Measurements from ENCODE around the gene CDH23. TPM values are rescaled to one million over a fixed set of nuclear protein-coding genes. Genes with fewer than 3 reads are reported as not detected.

Gene CDH23
- total and polyA plus RNA-seq, 9 of the 15 experiments (the other 6 are each of a cell fraction or from before 2014, with no cell fraction given) = 0.18 to 1.2 (median 0.47) TPM

- Histone ChIP-seq H3K9me1 (ENCODE audit: control insufficient read depth, insufficient read depth, low read length) (no peaks in the 10 kb centered on the region), H3K27ac (ENCODE audit: extremely low read depth, low read depth, low read length) (no peak overlapping the region), H3K79me2 (ENCODE audit: control insufficient read depth, insufficient read depth, low read length) (no peaks in the 10 kb centered on the region), H2AFZ (ENCODE audit: low read depth, low read length) (no peak overlapping the region), H3K27me3 (ENCODE audit: control insufficient read depth in 2 of 2, insufficient read depth in 2 of 2, low read length in 2 of 2) (no peaks in the 10 kb centered on the region), H3K9ac (ENCODE audit: insufficient read depth in 1 of 2, low read depth in 2 of 2, low read length in 2 of 2) (peak overlapping the region in 1 of 2 experiments; percentile 57; a peak in 1 of 4 replicates), H3K9me3 (replicated peaks; ENCODE audit: control insufficient read depth, insufficient read depth, low read depth, low read length) (no peaks in the 10 kb centered on the region), H3K4me1 (replicated peaks in 1 of 2; ENCODE audit: control insufficient read depth in 2 of 2, insufficient read depth in 2 of 2, low read length in 2 of 2) (peaks cover 20% of the 10 kb centered on the region in 2 experiments), H4K20me1 (replicated peaks; ENCODE audit: control insufficient read depth, insufficient read depth, low read length) (peaks cover 6% of the 10 kb centered on the region), H3K4me2 (ENCODE audit: insufficient read depth, low read length) (no peak overlapping the region), H3K36me3 (ENCODE audit: control insufficient read depth, insufficient read depth, low read length) (no peaks in the 10 kb centered on the region), H3K4me3 (no peak overlapping the region)
- no peak for TF ChIP-seq SREBF2 (CRISPR knock-in tag; IDR thresholded peaks at IDR 0.05)
- intact Hi-C loops (cut with micrococcal nuclease) = no loop called here
- 42% methylated on average over 14 of the region's 14 CpGs for WGBS (ENCODE audit: insufficient coverage, low coverage, missing lambda C conversion rate)
- BruUV-seq (replicated peaks) = no TSS peak
- ATAC-seq (no peak), DNase-seq (ENCODE audit: extremely low read depth in 1 of 4, low spot score in 3 of 4) (no peak), FAIRE-seq (no peak)
- in situ Hi-C loops (cut with MboI) = no loop called here
- POLR2A ChIA-PET = interaction anchor here (0.6 to 2.0 kb wide), 6 partner anchors 8 to 106 kb away, joined by 3 to 7 read pairs (median 4); no protein-coding TSS in a partner anchor
- CTCF ChIA-PET (ENCODE audit: low intra/inter-chr PET ratio) = no interaction called here
These were observed 48.9 kb upstream of the CDH23 start for GRCh38 chr10:71347587-71348395.

GRCh38 chr10:71348850-71349249 lies 47.9 kb upstream of the CDH23 start:
- Histone ChIP-seq H3K9me1 (ENCODE audit: control insufficient read depth, insufficient read depth, low read length) (no peaks in the 10 kb centered on the region), H3K4me3 (no peak overlapping the region), H3K4me1 (replicated peaks in 1 of 2; ENCODE audit: control insufficient read depth in 2 of 2, insufficient read depth in 2 of 2, low read length in 2 of 2) (peaks cover 11 to 16% of the 10 kb centered on the region in 2 experiments), H3K79me2 (ENCODE audit: control insufficient read depth, insufficient read depth, low read length) (no peaks in the 10 kb centered on the region), H3K4me2 (ENCODE audit: insufficient read depth, low read length) (no peak overlapping the region), H3K27ac (ENCODE audit: extremely low read depth, low read depth, low read length) (no peak overlapping the region), H3K9ac (ENCODE audit: insufficient read depth in 1 of 2, low read depth in 2 of 2, low read length in 2 of 2) (no peak overlapping the region), H3K9me3 (replicated peaks; ENCODE audit: control insufficient read depth, insufficient read depth, low read depth, low read length) (no peaks in the 10 kb centered on the region), H3K27me3 (ENCODE audit: control insufficient read depth in 2 of 2, insufficient read depth in 2 of 2, low read length in 2 of 2) (no peaks in the 10 kb centered on the region), H3K36me3 (ENCODE audit: control insufficient read depth, insufficient read depth, low read length) (no peaks in the 10 kb centered on the region), H2AFZ (ENCODE audit: low read depth, low read length) (no peak overlapping the region), H4K20me1 (replicated peaks; ENCODE audit: control insufficient read depth, insufficient read depth, low read length) (no peaks in the 10 kb centered on the region; the same call in 1 of the 2 replicates)
- no TSS peak for BruUV-seq (replicated peaks)
- POLR2A ChIA-PET = interaction anchor here (0.6 to 2.0 kb wide), 4 partner anchors 9 to 1730 kb away, joined by 3 to 7 read pairs (median 6); no protein-coding TSS in a partner anchor
- ATAC-seq = no peak
- in situ Hi-C loops (cut with MboI) (no loop called here), intact Hi-C loops (cut with micrococcal nuclease) (no loop called here)
- FAIRE-seq = no peak
- 75% methylated on average over 1 of the region's 1 CpG for WGBS (ENCODE audit: insufficient coverage, low coverage, missing lambda C conversion rate)
- DNase-seq (ENCODE audit: extremely low read depth in 1 of 4, low spot score in 3 of 4) = no peak
- CTCF ChIA-PET (ENCODE audit: low intra/inter-chr PET ratio) = no interaction called here
- TF ChIP-seq ZNF347 (CRISPR knock-in tag; IDR thresholded peaks at IDR 0.05; ENCODE audit: low read depth) (no peak), PHF8 (IDR thresholded peaks at IDR 0.05; ENCODE audit: borderline replicate concordance, low read length) (no peak), PML (IDR thresholded peaks at IDR 0.05; ENCODE audit: low read length) (no peak), THRA (IDR thresholded peaks at IDR 0.05) (no peak), HINFP (tag; conservative IDR thresholded peaks at IDR 0.05; ENCODE audit: low read depth) (no peak), ASH1L (IDR thresholded peaks at IDR 0.05; ENCODE audit: borderline replicate concordance, low read depth, partially characterized antibody) (no peak), PREB (CRISPR knock-in tag; IDR thresholded peaks at IDR 0.05) (no peak)
